ENCODE data around the gene ACLY.

The ACLY gene

GRCh38 chr17:41818024-41818423 is 100.7 kb downstream of the ACLY start:
- DNase-seq (ENCODE audit: extremely low read depth, insufficient read length): no peak
- TF ChIP-seq CTCF (IDR thresholded peaks at IDR 0.05; ENCODE audit: insufficient read depth, low read length, poor library complexity, severe bottlenecking): no peak
- no peaks in the 10 kb centered on the region for H3K36me3 ChIP-seq (ENCODE audit: control insufficient read depth, insufficient read depth, low read length)
- no peaks in the 10 kb centered on the region for H3K27me3 ChIP-seq (replicated peaks; ENCODE audit: control insufficient read depth, insufficient read depth, low read length)
- no peak overlapping the region for H3K4me3 ChIP-seq (replicated peaks; ENCODE audit: low read depth, low read length)

Data from GM06990 (cell line).